ENCODE measurements around the gene TAS1R3. TPM values are rescaled to one million over a fixed set of nuclear protein-coding genes. Genes with fewer than 3 reads are reported as not detected.

Gene TAS1R3
- total RNA-seq, 1 experiment from 2014 or later, result 0.14 TPM

DNA sequence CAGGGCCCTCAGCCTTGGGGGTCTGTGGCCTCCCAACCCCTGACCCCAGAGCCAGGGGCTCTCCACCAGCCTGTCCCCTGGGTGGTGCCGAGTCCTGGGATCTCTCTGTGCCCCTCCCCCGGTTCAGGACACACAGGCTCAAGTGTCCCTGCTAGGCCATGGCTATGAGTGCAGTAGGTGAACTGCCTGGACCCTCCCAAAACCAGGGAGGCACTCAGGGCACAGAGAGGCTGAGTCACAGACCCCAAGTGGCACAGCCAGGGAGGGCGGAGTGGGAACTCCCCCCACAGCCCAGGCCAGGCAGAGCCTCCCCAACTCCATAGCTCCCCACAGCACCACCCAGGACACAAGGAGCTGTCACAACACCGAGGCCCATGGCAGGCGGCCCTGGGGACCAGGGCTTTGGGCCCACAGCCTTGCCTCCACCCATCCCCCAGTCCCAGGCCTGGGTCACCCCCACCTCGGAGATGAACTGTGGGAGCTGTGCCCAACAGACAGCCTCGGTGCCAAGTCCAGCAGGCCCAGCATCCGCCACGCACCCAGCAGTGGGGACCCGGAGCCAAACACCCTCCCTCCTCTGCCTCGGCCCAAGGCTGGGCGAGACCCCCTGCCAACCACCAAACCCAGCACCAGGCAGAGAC is 14.9 kb downstream of the TAS1R3 start:
- in situ Hi-C loops (cut with HindIII; ENCODE audit: low sequenced_read_pairs), result no loop called here

DNA sequence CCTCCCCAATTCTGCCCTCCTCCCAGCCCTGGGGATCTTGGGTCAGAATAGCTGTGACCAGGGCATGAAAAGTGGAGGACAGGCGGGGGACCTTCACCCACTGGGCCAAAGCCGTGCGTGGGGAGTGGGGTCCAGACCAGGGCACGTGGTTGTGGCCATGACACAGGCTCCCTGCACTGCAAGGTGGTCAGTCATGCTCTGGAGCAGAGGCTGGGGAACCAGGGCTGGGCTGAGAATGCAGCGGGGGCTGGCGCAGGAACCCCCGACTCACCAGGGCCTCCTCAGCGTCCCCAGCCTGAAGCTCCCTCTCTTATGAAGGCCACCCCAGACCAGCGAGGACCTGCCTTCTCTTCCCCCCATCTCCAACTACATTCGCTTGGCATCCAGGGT is 15.4 kb downstream of the TAS1R3 start:
- in situ Hi-C loops (cut with HindIII; ENCODE audit: low sequenced_read_pairs), result no loop called here
- no peak for DNase-seq (ENCODE audit: low spot score)

More for the DNA sequence above, 14.9 kb downstream of the TAS1R3 start:
- DNase-seq (ENCODE audit: low spot score), result no peak

DNA sequence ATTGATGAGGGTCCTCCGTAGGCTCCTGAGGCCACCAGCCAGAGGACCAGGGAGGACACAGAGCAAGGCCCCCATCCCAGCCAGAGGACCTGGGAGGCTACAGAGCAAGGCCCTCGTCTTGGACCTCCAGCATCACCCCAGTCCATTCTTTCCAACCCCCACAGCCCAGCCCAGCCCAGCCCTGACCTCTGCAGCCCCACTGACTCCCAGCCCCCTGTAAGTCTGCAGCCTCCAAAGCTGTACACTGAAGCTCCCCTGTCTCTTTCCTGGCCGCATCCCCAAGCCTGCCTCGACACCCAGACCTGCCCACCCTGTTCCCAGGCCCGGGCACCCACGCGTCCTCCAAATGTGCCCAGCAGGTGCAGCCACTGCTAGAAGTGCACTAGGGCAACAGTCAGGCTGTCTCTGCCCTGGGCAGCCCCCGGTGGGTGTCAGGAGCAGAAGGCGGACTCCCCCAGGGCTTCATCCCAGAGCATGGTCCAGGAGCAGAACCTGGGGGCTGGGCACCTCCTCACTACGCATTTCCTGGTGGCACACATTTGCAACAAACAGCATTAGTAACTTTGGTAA is 16.0 kb downstream of the TAS1R3 start:
- no peak for DNase-seq (ENCODE audit: low spot score)
- in situ Hi-C loops (cut with HindIII; ENCODE audit: low sequenced_read_pairs), result no loop called here

DNA sequence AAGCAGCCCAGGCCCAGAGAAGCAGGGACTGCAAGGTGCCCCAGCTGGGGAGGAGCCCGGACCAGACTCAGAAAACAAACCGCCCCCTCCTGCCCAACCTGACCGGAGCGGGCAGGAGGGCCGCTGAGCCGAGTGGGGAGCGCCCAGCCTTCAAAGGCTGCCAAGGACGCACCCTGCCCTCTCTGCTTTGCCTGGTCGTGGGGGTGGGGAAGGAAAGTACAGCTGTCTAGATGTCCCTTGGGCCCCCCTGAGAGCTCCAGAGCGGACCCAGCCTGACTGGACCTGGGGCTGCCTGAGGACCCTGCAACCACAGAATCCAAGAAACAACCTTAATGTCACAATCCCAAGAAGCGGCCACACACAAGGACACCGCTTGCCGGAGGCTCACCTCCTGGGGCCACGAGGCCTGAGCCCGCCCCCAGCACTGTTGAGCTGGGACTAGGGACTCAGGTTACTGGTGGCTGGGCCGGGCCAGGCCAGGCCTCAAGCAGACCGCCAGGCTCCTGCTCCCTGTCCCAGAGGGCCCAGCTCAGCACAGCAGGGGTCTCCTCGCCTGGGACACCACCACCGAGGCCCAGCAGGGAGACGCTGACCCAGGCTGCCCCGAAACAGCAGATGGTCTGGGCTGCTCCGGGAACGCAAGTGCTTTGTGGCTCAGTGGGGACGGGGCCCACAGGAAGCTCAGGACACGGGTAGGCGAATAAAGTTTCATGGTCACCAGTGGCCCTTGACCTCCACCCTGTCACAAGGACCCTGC is 16.8 kb downstream of the TAS1R3 start:
- DNase-seq (ENCODE audit: low spot score), result no peak

DNA sequence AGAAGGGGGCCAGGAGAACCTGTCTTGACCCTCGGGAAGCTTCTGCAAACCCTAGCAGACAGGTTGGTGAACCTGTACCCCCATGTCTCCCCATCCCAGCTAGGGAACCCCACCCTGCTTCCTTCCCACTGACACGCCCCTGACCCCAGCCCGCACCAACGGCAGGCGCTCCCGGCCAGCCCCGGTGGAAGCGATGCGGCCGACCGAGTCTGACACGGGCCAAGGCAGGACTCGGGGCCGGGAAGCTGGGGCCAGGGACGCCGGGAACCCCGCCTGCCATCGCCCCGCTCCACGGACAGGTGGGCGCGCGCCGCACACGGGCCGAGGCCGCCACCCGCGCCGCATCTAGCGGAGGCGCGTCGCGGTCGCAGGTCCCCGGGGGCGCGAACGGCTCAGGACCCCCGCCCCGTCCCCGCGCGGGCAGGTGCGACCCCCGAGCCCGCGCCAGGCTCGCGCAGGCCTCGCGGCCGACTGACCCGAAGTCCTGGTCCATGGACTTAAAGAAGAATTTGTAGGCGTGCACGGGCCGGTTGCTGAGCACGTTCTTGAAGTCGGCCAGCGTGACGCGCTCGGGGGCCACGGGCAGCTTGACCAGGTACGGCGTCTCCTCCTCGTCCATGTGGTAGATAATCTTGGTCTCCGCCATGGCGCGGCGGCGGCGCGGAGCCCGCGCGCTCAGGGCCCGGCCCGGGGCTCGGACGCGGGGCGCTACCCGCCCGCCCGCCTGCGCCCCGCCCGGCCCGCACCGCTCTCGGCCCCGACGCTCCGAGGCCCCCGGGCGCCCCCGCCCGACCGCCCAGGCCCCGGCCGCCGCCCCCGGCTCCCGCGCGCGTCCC is 17.6 kb downstream of the TAS1R3 start:
- in situ Hi-C loops (cut with HindIII; ENCODE audit: low sequenced_read_pairs), result no loop called here
- no peak for DNase-seq (ENCODE audit: low spot score)

More for the DNA sequence above, 16.8 kb downstream of the TAS1R3 start:
- in situ Hi-C loops (cut with HindIII; ENCODE audit: low sequenced_read_pairs), result no loop called here

DNA sequence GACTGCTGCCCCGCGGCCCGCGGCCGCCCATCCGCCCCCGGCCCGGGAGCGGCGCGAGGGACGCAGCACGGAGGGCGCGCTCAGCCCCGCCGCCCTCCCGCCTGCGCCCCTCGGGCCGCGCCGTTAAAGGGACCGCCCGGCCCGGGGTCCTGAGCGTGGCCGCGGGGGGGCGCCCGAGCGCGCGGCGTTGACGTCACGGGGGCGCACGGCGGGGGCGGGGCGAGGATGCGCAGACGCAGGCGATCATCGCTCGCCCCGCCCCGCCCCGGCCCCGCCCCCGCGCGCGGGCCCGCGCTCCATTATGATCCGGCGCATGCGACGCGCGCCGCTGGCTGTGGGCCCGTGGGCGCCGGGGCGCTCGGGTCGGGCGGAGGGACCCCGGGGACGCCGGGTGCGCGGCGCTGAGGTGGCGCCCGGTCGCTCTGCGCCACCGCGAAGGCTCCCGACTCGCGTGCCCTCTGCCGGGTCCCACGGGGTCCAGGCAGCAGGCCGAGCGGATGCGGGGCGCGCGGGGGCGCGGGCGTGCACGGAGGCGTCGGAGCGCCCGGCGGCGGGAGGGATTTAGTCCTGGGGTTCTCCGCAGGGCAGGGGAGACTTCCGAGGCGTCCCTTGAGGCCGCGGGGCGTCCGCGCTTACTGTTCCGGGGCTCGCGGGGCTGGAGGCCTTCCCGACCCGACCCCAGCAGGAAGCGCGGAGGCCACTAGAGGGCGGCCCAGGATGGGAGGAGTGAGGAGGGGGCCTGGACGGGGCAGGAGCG is 18.4 kb downstream of the TAS1R3 start, which contains the start of gene DVL1:
DVL1 (minus strand) TSS at position 163 of the 757 bp plus-strand sequence. CDS start 353 bp downstream, outside the sequence.
- in situ Hi-C loops (cut with HindIII; ENCODE audit: low sequenced_read_pairs), result no loop called here
- peak; percentile 49 for DNase-seq (ENCODE audit: low spot score)

DNA sequence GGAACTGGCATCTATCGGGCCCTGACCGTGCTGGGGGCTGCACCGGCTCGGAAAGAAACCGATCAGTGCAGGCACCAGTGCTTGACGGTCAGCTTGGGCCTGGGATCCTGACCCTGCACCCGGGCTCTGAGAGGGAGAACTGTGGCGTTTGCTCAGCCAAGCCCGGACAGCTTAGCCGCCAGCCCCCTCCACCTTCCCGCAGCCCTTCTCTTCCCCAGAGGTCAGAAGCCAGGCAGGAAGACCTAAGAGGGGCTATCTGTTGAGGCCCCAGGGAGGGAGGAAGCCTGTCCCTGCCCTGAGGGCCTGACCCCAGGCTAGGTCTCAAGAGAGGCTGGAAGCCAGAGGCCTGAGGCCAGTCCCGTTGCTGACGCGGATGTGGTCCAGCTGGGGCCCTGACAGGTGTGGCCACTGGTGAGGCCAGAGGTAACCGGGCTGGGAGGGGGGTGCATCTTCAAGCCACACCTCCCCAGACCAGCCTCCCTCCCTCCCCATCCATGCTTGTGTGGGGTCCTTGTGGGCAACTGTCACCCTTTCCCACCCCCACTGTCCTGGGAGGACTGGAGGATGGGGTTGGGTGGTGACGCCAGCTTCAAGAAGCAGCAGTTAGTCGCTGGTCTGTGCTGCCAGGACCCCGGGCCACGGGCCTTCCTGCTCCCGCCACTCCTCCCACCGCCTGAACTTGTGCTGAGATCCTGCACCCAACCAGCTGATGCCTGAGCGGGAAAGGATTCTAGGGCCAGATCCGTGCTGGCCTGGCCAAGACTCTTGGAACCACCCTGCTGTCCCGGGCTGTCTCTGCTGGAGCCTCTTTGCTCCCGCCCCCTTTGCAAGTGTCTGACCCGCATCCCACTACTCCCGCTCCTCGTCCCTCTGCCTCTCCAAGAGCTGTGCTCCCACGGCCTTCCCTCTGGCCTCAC is 20.7 kb downstream of the TAS1R3 start:
- in situ Hi-C loops (cut with HindIII; ENCODE audit: low sequenced_read_pairs), result no loop called here
- peak; percentile 24 for DNase-seq (ENCODE audit: low spot score)

DNA sequence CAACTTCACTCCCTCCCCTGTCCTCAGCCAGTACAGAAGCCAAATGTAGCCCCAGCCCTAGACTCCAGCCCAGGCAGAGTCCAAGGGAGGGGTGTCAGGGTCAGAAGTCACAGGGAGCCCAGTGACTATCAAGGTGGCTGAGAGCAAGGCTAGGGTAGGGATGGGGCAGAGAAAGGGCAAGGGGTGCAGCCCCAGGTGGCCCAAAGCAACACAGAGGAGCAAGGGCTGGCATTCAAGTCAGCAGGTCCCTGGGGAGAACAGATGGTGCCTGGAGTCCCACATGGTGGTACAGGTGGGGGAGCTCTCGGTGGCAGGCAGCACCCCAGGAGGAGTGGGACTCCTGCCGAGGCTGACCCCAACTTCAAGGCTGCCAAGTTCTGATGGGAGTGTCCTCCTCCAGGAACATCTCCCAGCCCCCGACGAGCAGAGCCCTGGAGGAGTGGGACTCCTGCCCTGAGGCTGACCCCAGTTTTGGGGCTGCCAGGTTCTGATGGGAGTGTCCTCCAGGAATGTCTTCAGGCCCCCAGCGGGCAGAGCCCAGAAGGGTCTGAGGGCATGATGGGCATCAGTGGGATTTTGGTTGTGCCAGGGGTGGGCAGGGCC is 21.8 kb downstream of the TAS1R3 start:
- no peak for DNase-seq (ENCODE audit: low spot score)
- in situ Hi-C loops (cut with HindIII; ENCODE audit: low sequenced_read_pairs), result no loop called here

DNA sequence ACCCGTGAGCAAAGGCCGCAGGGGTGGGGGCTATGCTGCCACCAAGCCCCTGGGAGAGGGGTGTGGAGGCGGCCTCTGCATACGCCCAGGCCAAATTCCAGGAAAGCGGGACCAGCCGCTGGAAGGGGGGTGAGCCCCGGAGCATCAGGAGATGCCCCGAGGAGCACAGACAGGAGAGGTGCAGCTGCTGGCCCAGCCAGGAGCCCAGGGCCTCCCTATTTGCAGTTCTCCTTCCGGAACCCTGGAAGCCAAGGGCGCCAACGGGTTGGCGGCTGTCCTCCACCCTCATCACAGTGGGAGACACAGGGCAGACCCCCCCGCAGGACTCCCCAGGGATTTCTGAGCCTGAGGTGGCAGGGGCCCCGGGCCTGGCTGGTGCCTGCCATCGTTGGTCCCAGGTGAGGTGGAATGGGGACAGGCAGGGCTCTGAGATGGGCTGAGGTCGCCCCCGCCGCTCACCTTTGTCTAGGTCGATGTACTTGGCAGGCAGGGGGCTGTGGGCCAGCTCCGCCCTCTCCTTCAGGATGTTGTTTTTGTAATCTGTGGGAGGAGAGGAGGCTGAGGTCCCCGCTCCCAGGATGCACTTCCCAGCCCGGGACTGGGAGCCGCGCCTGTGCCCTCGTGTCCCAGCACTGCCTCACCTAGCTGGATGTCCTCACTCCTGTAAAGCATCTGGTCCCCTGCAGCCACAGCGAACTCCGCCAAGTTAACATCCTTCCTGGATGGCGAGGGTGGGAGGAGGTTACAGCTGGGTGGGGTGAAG is 22.5 kb downstream of the TAS1R3 start:
- in situ Hi-C loops (cut with HindIII; ENCODE audit: low sequenced_read_pairs), result no loop called here
- no peak for DNase-seq (ENCODE audit: low spot score)

DNA sequence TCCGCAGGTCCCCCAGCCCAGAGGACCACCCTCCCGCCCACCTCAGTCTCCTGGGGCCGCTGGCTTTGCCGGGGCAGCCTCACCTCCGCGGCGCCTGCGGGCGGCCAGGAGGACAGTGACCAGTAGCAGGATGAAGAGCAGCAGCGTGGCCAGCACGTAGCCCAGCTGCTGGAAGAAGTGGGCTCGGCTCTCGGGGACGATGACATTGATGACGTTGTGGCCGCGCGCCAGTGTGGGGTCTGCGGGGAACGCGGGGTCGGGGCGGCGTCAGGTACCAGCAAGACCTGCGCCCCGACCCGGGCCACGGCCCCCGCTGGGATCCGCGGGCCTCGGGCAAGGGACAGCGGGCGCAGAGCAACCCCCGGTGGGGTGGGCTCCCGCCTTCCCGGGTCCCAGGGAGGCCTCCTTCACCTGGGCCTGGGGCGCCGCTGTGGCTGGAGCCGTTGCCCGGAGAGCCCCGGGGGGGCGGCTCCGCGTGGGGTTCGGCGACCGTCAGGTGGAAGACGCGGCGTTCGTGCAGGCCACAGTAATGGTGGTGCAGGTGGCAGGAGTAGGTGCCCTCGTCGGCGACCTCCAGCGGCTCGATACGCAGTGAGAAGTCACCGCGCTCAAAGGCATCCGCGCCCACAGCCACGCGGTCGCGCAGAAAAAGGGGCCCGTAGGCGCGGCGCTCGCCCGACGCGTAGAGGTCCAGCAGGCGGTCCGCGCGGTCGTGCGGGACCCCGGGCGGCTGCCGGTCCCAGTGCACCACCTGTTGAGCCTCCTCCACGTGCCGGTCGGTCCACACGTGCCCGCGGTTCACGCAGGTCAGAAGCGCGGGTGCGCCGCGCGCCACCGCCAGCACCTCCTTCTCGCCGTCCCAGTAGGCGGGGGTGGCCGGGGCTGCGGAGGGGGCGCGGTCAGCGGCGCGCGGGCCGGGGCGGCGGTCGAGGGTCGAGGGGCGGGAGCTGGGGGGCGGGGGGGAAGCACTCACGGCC is 23.5 kb downstream of the TAS1R3 start:
- DNase-seq (ENCODE audit: low spot score), result no peak
- in situ Hi-C loops (cut with HindIII; ENCODE audit: low sequenced_read_pairs), result no loop called here

DNA sequence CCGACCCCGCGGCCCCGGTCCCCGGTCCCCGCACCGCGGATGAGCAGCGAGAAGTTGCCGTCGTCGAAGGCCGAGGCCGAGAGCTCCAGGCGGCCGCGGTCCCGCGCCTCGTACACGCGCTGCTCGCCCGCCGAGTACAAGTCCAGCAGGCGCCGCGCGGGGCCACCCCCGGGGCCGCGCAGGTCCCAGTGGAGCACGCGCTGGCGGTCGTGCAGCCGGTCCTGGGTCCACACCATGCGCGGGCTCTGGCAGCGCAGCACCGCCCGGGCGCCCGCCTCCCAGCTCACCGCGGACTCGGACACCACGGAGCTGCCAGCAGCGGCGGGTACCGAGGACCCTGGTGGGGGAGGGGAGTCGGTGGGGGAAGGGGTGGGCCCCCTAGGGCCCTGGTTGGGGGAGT is 24.3 kb downstream of the TAS1R3 start:
- in situ Hi-C loops (cut with HindIII; ENCODE audit: low sequenced_read_pairs), result no loop called here
- no peak for DNase-seq (ENCODE audit: low spot score)

DNA sequence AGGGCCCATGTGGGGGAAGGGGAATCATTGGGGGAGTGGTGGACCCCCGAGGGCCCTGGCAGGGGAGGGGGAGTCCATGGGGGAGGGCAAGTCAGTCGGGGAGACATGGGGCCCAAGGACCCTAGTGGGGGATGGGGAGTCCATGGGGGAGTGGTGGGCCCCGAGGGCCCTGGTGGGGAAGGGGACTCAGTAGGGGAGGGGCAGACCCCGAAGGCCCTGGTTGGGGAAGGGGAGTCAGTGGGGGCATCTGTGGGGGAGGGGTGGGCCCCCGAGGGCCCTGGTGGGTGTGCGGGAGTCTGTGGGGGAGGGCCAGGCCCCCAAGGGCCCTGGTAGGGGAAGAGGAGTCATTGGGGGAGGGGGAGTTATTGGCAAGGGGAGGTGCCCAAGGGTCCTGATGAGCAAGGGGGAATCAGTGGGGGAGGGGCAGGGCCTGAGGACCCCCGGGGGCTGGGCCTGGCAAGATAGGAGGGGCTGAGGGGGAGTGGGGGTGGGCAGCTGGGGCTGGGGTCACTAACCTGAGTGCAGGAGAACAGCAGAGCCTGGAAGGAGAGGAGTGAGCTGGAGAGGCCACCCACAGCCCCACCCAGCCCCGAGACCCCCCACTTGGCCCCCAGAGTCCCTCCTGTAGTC is 25.2 kb downstream of the TAS1R3 start:
- DNase-seq (ENCODE audit: low spot score), result no peak

DNA sequence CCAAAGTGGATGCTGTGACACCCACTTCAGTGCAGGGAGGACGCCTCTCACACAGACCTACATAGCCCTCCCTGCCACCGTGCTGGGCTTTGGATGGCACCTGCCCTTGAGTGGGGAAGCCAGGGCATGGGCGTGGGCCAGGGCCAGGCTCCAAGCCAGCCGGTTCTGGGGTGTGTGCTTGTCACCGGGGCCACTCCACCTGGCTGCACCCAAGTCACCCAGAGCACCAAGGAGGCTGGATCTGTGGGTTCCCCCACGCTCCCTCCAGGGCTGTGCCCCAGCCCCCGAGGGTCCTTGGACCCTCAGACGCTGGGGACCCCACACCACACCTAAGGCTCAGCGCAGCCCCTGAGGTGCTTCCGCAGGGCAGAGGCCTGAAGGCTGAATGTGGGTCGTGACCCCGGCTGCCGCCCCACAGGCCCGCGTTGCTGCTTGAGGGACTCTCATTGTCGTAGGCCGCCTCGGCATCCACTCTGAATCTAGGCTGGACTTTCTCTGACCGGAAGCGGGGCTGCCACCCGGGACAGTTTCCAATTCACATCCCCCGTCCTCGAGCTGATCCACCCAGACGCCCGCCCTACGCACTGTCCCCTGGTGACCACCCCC is 25.8 kb downstream of the TAS1R3 start:
- no peak for DNase-seq (ENCODE audit: low spot score)
- in situ Hi-C loops (cut with HindIII; ENCODE audit: low sequenced_read_pairs), result no loop called here

More for the DNA sequence above, 25.2 kb downstream of the TAS1R3 start:
- in situ Hi-C loops (cut with HindIII; ENCODE audit: low sequenced_read_pairs), result no loop called here

DNA sequence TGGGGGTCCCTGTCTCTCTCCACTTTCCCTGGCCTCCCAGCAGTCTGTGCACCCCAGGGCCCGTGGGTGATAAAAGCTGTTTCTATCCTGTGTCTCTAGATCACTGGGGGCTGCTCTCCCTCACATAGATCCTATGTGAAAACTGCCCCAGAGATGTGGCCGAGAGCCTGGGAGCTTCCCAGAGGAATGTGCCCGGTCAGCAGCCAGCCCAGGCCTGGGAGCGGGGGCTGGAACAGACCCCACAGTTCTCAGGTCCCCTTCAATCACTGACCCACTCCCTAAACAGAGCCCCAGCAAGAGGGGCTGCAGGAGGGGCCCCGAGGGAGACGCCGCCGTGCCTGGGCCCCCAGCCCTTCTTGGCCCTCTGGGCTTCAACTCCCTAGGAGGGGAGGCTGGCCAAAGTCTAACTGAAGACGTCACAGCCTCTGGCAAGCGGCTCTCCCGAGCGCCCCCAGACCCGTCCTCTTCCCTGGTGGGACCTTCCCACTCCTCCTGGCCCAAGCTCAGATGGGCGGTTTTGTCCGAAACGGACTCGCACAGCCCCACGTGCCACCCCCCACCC is 26.9 kb downstream of the TAS1R3 start:
- DNase-seq (ENCODE audit: low spot score), result no peak
- in situ Hi-C loops (cut with HindIII; ENCODE audit: low sequenced_read_pairs), result no loop called here

All from G401 (cell line).